ENCODE data around the gene EZR.

- TF ChIP-seq ZNF324 (CRISPR knock-in tag; IDR thresholded peaks at IDR 0.05) (no peak), SMARCC2 (IDR thresholded peaks at IDR 0.05; ENCODE audit: low read depth) (no peak)
Observed at GRCh38 chr6:158744986-158745430, 74.2 kb downstream of the EZR start.
